HG03565 (cell line): ENCODE measurements around the gene SLC1A2.

ENCODE experiments used
- ATAC-seq: cut with Tn5 transposase; IDR thresholded peaks from one replicate; pipeline ENCODE4 v1.9.1; 2021; ENCODE audit warnings: mild to moderate bottlenecking, moderate library complexity; ENCODE audit not compliant: unreplicated experiment

The SLC1A2 gene

GRCh38 chr11:35204614-35205013 is 214.7 kb downstream of the SLC1A2 start:
- ATAC-seq, result no peak
